A673 (cell line): Measurements from ENCODE around the gene NCOR2.

Experiments used
- CTCF ChIP-seq: fragments of 300-800, 200-600 bp; sonication (generic); conservative IDR thresholded peaks from 2 replicates; pipeline ENCODE4 v1.5.1; 2017; ENCODE audit warnings: low read depth, mild to moderate bottlenecking, antibody characterized with exemption, low read length, moderate library complexity, mixed read lengths
- EZH2 ChIP-seq: fragments of 200-600 bp; sonication (generic); IDR thresholded peaks from 2 replicates; pipeline ENCODE4 v1.6.1; 2017; ENCODE audit warnings: borderline replicate concordance, low read depth, mild to moderate bottlenecking, mixed read lengths, antibody characterized with exemption, low read length; ENCODE audit not compliant: poor library complexity, severe bottlenecking

GRCh38 chr12:124518051-124518932, 49.1 kb downstream of the NCOR2 start:
- TF ChIP-seq EZH2, result no peak
- TF ChIP-seq CTCF, result no peak
